Measurements from ENCODE around the gene AATK. TPM values are rescaled to one million over a fixed set of nuclear protein-coding genes. Genes with fewer than 3 reads are reported as not detected.

AATK gene
- polyA plus RNA-seq, 1 of the 3 experiments (the other 2 are of a cell fraction), result 0.51 TPM

DNA sequence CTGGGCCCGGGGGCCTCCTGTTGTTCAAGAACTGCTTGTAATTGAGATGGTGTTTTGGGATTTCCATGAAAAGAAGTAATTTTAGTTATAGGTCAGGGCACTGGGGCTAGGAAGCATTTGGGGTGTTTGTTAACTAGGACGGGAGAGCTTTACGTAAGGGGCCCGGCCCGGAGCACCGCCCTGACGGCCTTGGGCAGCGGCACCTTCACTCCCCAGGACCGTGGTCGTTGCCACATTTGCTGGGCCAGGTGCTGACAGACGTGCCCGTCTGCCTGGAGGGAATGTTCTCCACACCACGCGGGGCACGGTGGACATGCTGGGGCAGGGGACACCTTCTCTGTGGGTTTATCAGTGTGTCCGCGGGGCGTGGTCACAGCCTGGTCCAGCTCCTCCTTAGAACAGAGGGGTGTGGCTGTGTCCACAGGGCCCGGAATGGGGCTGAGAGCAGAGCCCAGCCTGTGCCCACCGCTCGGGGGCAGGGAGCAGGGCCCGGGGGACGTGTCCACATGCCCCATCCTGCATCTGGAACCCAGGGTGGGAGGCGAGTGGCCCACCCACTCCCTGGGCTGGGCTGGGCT lies 73.4 kb downstream of the AATK start:
- no peak overlapping the region for H3K4me3 ChIP-seq (ENCODE audit: low read depth in 2 of 2, low read length in 1 of 2)
- 89% methylated on average over 23 of the region's 24 CpGs for WGBS (ENCODE audit: low lambda C conversion rate)
- peaks cover 0 to 15% of the 10 kb centered on the region in 2 experiments for H3K36me3 ChIP-seq (replicated peaks in 1 of 2; ENCODE audit: control insufficient read depth in 1 of 2, insufficient read depth in 2 of 2, low read length in 1 of 2)
- no peaks in the 10 kb centered on the region for H3K27me3 ChIP-seq (ENCODE audit: insufficient read depth)
- H3K4me2 ChIP-seq, result no peak overlapping the region
- H3K27ac ChIP-seq (ENCODE audit: low read depth in 2 of 2, low read length in 1 of 2), result peak overlapping the region in 1 of 2 experiments; percentile 8; a peak in 1 of 4 replicates
- H3K9ac ChIP-seq, result no peak overlapping the region
- H3K79me2 ChIP-seq (ENCODE audit: insufficient read depth), result no peaks in the 10 kb centered on the region
- peaks cover 38 to 47% of the 10 kb centered on the region in 2 experiments; a peak in 3 of 4 replicates for H3K4me1 ChIP-seq (ENCODE audit: control insufficient read depth in 1 of 2, insufficient read depth in 2 of 2, low read depth in 1 of 2, low read length in 1 of 2)
- no peaks in the 10 kb centered on the region for H4K20me1 ChIP-seq (ENCODE audit: insufficient read depth)
- H2AFZ ChIP-seq (ENCODE audit: low read depth), result no peak overlapping the region
- ChIA-PET POLR2A (interaction anchor here (1.1 kb wide), 1 partner anchor 17 kb away, joined by 4 read pairs; no protein-coding TSS in a partner anchor), CTCF (interaction anchor here (0.6 to 14.2 kb wide), 8 partner anchors 8 to 104 kb away, joined by 3 to 188 read pairs (median 7); no protein-coding TSS in a partner anchor)
- H3K9me2 ChIP-seq, result no peaks in the 10 kb centered on the region
- H3F3A ChIP-seq (replicated peaks; ENCODE audit: insufficient read depth), result peaks cover 22% of the 10 kb centered on the region
- TF ChIP-seq YY1 (IDR thresholded peaks at IDR 0.05; ENCODE audit: low read depth) (no peak), TCF12 (IDR thresholded peaks at IDR 0.05) (no peak), RXRA (IDR thresholded peaks at IDR 0.05; ENCODE audit: borderline replicate concordance, low read depth) (no peak), RFX5 (IDR thresholded peaks at IDR 0.05; ENCODE audit: low read length) (no peak), CHD2 (IDR thresholded peaks at IDR 0.05; ENCODE audit: low read length, partially characterized antibody) (no peak), MXI1 (IDR thresholded peaks at IDR 0.05; ENCODE audit: low read depth, low read length) (no peak), NRF1 (IDR thresholded peaks at IDR 0.05; ENCODE audit: low read depth, low read length) (no peak), FOXJ3 (CRISPR knock-in tag; IDR thresholded peaks at IDR 0.05) (0 out of 2 replicates have a peak, but pooled peaks have one; percentile 5), TAF1 (IDR thresholded peaks at IDR 0.05; ENCODE audit: borderline replicate concordance, low read depth, low read length) (no peak)
- DNase-seq, result no peak
- no peaks in the 10 kb centered on the region for H3K9me3 ChIP-seq

DNA sequence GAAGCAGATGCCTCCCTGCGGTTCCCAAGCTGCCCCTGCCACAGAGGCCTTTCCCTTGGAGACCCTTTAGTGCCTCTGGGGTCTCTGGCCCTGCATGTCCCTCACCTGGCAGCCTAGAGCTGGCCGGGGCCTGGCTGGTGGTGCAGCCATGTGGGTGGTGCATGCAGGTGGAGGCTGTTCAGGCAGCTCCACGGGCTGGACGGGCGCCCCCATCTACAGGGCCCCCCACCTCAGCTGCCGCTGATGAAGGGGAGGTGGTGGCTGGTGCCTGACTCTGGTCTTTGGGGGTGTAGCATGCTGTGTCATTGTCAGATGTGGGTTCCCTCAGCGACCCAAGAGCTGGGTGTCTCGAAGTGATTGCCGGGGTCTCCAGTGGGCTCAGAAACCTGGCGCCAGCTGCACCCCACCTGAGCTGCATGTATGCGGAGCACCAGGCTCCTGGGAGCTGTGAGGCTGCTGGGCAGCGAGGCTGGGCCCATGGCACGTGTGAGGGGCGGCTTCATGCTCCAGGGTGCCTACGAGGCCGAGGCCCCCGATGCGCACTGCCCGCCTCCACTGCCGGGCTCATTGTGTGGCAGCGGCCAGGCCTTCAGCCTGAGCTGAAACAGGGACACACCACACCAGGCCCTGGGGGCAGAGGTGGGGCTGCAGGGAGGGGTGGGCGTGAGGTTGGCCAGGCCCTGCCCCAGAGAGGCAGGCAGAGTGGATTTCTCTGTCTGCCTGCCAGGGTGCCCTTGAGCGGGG lies 74.1 kb downstream of the AATK start:
- Histone ChIP-seq H3K4me3 (ENCODE audit: low read depth in 2 of 2, low read length in 1 of 2) (no peak overlapping the region), H3K36me3 (replicated peaks in 1 of 2; ENCODE audit: control insufficient read depth in 1 of 2, insufficient read depth in 2 of 2, low read length in 1 of 2) (peaks cover 0 to 16% of the 10 kb centered on the region in 2 experiments), H3K4me2 (no peak overlapping the region), H2AFZ (ENCODE audit: low read depth) (no peak overlapping the region), H3F3A (replicated peaks; ENCODE audit: insufficient read depth) (peaks cover 22% of the 10 kb centered on the region), H4K20me1 (ENCODE audit: insufficient read depth) (no peaks in the 10 kb centered on the region), H3K9me3 (no peaks in the 10 kb centered on the region), H3K79me2 (ENCODE audit: insufficient read depth) (no peaks in the 10 kb centered on the region), H3K9ac (no peak overlapping the region), H3K9me2 (no peaks in the 10 kb centered on the region), H3K27ac (ENCODE audit: low read depth in 2 of 2, low read length in 1 of 2) (peak overlapping the region in 1 of 2 experiments; percentile 8; a peak in 1 of 4 replicates), H3K4me1 (ENCODE audit: control insufficient read depth in 1 of 2, insufficient read depth in 2 of 2, low read depth in 1 of 2, low read length in 1 of 2) (peaks cover 33 to 42% of the 10 kb centered on the region in 2 experiments; a peak in 3 of 4 replicates), H3K27me3 (ENCODE audit: insufficient read depth) (no peaks in the 10 kb centered on the region)
- TF ChIP-seq FOXJ3 (CRISPR knock-in tag; IDR thresholded peaks at IDR 0.05) (0 out of 2 replicates have a peak, but pooled peaks have one; percentile 48), POLR2AphosphoS5 (IDR thresholded peaks at IDR 0.05; ENCODE audit: low read depth, low read length) (no peak)
- 89% methylated on average over 6 of the region's 23 CpGs for whole genome bisulfite sequencing (ENCODE audit: low lambda C conversion rate)
- peak; percentile 88 for DNase-seq
- ChIA-PET POLR2A (interaction anchor here (1.1 kb wide), 1 partner anchor 16 kb away, joined by 4 read pairs; no protein-coding TSS in a partner anchor), CTCF (interaction anchor here (0.6 to 14.2 kb wide), 11 partner anchors 9 to 103 kb away, joined by 3 to 188 read pairs (median 4); no protein-coding TSS in a partner anchor)
